ENCODE data around the gene ANP32A. TPM values are rescaled to one million over a fixed set of nuclear protein-coding genes. Genes with fewer than 3 reads are reported as not detected.

The ANP32A gene
- total RNA-seq, 1 donor from 2014 or later: 65.2 TPM

GRCh38 chr15:68787609-68788263 lies 33.0 kb downstream of the ANP32A start:
- peaks cover 41 to 49% (median 41%) of the 10 kb centered on the region in 3 donors for H3K4me1 ChIP-seq (ENCODE audit: control insufficient read depth in 3 of 3, insufficient read depth in 3 of 3, low read length in 3 of 3)
- H3K9me3 ChIP-seq (ENCODE audit: control insufficient read depth in 3 of 3, low read length in 3 of 3): no peaks in the 10 kb centered on the region
- H3K36me3 ChIP-seq (ENCODE audit: control insufficient read depth in 3 of 3, insufficient read depth in 3 of 3, low read length in 3 of 3): peaks cover 26 to 35% (median 27%) of the 10 kb centered on the region in 3 donors
- H3K27me3 ChIP-seq (ENCODE audit: control insufficient read depth in 3 of 3, insufficient read depth in 3 of 3, low read length in 3 of 3): no peaks in the 10 kb centered on the region
- no peak overlapping the region for H3K27ac ChIP-seq (ENCODE audit: low read depth, low read length)
- no peak overlapping the region for H3K4me3 ChIP-seq (ENCODE audit: low read length in 3 of 3)
- no peak overlapping the region for H3K9ac ChIP-seq (ENCODE audit: low read depth in 1 of 3, low read length in 3 of 3)

DNA sequence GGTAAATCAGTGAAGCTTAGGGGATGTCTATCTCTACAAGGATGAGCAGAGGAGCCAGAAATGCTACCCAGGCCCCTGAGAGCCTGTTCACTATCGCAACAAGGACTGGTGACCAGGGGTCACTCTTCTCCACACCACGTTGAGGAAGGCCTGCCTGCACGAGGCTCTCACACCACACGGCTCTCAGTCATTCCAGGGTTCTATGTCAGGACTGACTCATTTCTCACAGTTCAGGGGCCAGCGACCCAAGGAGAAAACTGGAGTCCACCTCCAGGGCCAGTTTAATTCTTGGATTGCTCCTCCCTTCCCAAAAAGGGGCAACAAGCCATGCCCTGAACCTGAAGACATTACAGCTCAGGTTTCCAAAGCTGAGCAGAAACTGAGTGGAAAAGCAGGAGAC lies 33.9 kb downstream of the ANP32A start:
- H3K27ac ChIP-seq (ENCODE audit: low read depth, low read length): no peak overlapping the region
- H3K36me3 ChIP-seq (ENCODE audit: control insufficient read depth in 3 of 3, insufficient read depth in 3 of 3, low read length in 3 of 3): peaks cover 34 to 44% (median 35%) of the 10 kb centered on the region in 3 donors
- no peaks in the 10 kb centered on the region for H3K9me3 ChIP-seq (ENCODE audit: control insufficient read depth in 3 of 3, low read length in 3 of 3)
- no peak overlapping the region for H3K4me3 ChIP-seq (ENCODE audit: low read length in 3 of 3)
- H3K4me1 ChIP-seq (ENCODE audit: control insufficient read depth in 3 of 3, insufficient read depth in 3 of 3, low read length in 3 of 3): peaks cover 33 to 46% (median 36%) of the 10 kb centered on the region in 3 donors
- H3K27me3 ChIP-seq (ENCODE audit: control insufficient read depth in 3 of 3, insufficient read depth in 3 of 3, low read length in 3 of 3): no peaks in the 10 kb centered on the region
- H3K9ac ChIP-seq (ENCODE audit: low read depth in 1 of 3, low read length in 3 of 3): no peak overlapping the region

GRCh38 chr15:68785541-68785940 lies 35.2 kb downstream of the ANP32A start:
- Histone ChIP-seq H3K27ac (ENCODE audit: low read depth, low read length) (no peak overlapping the region), H3K4me1 (ENCODE audit: control insufficient read depth in 3 of 3, insufficient read depth in 3 of 3, low read length in 3 of 3) (peaks cover 22 to 34% (median 23%) of the 10 kb centered on the region in 3 donors), H3K4me3 (ENCODE audit: low read length in 3 of 3) (no peak overlapping the region), H3K9ac (ENCODE audit: low read depth in 1 of 3, low read length in 3 of 3) (no peak overlapping the region), H3K9me3 (ENCODE audit: control insufficient read depth in 3 of 3, low read length in 3 of 3) (no peaks in the 10 kb centered on the region), H3K36me3 (ENCODE audit: control insufficient read depth in 3 of 3, insufficient read depth in 3 of 3, low read length in 3 of 3) (peaks cover 35 to 49% (median 38%) of the 10 kb centered on the region in 3 donors), H3K27me3 (ENCODE audit: control insufficient read depth in 3 of 3, insufficient read depth in 3 of 3, low read length in 3 of 3) (no peaks in the 10 kb centered on the region)

DNA sequence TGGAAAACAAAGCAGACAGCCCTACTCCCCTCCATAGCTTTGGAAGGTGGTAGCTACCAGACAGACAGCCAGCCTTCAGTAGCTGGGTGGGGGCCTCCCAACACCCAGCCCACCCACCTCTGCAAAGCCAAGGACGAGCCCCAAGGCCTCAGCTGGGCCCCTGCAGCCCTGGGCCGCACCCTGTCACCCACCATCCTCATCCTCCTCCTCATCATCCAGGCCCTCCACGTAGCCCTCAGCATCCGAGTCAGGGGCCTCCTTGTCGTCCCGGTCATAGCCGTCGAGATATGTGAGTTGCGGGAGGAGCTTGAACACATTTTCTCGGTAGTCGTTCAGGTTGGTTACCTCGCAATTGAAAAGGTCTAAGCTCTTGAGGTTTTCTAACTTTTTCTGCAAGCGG lies 36.5 kb downstream of the ANP32A start:
- H3K9ac ChIP-seq (ENCODE audit: low read depth in 1 of 3, low read length in 3 of 3): no peak overlapping the region
- H3K4me1 ChIP-seq (ENCODE audit: control insufficient read depth in 3 of 3, insufficient read depth in 3 of 3, low read length in 3 of 3): peaks cover 8 to 21% (median 10%) of the 10 kb centered on the region in 3 donors
- H3K27me3 ChIP-seq (ENCODE audit: control insufficient read depth in 3 of 3, insufficient read depth in 3 of 3, low read length in 3 of 3): no peaks in the 10 kb centered on the region
- H3K9me3 ChIP-seq (ENCODE audit: control insufficient read depth in 3 of 3, low read length in 3 of 3): no peaks in the 10 kb centered on the region
- H3K27ac ChIP-seq (ENCODE audit: low read depth, low read length): no peak overlapping the region
- no peak overlapping the region for H3K4me3 ChIP-seq (ENCODE audit: low read length in 3 of 3)
- H3K36me3 ChIP-seq (ENCODE audit: control insufficient read depth in 3 of 3, insufficient read depth in 3 of 3, low read length in 3 of 3): peaks cover 44 to 59% (median 48%) of the 10 kb centered on the region in 3 donors

DNA sequence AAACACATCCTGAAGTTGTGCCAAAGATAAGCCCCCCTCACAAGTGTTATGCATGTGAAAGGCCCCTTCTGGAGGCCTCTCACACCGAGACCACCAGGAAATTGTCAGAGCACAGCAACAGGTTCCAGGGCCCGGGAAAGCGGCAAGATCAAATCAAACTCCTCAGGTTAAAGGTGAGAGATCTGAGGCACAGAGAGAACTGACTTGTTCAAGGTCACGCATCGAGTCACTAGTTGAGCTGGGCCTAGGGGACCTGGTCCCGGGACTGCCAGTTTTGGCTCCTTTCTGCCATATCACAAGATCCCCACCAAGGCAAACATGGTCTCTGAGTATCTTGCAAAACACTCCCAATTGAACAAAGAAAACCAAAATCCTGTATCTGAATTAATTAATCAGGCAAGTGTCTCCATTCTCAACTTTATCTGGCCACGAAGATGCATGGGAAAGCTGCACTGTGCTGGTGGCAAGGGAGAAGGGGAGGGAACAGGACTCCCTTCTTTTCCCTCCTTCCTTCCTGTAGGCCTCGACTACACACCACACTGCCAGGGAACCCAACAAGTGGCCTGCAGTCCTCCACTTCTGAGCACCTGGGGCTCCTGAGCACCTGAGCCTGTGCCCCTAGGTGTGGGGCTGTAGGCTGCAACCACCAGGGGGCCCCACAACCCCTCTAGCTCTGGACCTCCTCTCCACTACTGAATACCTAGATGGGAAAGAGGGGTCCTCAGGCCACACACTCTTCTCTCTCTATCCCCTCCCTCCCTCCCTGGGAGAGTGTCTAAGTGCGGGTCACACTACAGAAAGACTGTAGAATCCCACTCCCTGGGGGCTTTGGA lies 37.3 kb downstream of the ANP32A start:
- peaks cover 50 to 64% (median 51%) of the 10 kb centered on the region in 3 donors for H3K36me3 ChIP-seq (ENCODE audit: control insufficient read depth in 3 of 3, insufficient read depth in 3 of 3, low read length in 3 of 3)
- H3K4me1 ChIP-seq (ENCODE audit: control insufficient read depth in 3 of 3, insufficient read depth in 3 of 3, low read length in 3 of 3): peaks cover 3 to 13% (median 5%) of the 10 kb centered on the region in 3 donors
- H3K9me3 ChIP-seq (ENCODE audit: control insufficient read depth in 3 of 3, low read length in 3 of 3): no peaks in the 10 kb centered on the region
- H3K27ac ChIP-seq (ENCODE audit: low read depth, low read length): no peak overlapping the region
- H3K9ac ChIP-seq (ENCODE audit: low read depth in 1 of 3, low read length in 3 of 3): no peak overlapping the region
- no peaks in the 10 kb centered on the region for H3K27me3 ChIP-seq (ENCODE audit: control insufficient read depth in 3 of 3, insufficient read depth in 3 of 3, low read length in 3 of 3)
- H3K4me3 ChIP-seq (ENCODE audit: low read length in 3 of 3): no peak overlapping the region

DNA sequence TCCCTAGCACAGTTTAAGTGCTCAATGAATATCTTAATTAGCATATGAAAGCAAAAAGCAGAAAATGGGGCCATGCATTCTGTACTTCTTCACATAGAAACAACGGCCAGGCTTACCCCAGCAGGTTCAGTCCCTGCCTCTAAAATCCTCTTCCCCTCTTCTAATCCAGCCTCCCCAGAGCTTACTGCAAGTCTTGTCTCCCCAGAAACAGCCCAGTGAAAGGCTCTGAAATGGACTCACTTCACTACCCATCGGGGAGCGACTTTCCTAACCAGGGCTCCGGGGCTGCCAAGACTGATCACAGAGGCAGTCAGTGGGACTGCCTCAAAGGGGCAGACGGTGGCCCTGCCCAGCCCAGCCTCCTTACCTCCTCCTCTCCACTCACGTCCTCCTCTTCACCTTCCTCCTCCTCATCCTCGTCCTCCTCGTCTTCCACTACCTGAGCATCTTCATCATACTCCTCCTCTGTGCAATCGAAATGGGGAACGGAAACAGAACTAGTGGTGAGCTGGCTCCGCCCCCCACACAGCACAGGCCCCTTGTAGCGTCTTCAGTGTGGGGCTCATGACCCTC lies 38.0 kb downstream of the ANP32A start:
- Histone ChIP-seq H3K9ac (ENCODE audit: low read depth in 1 of 3, low read length in 3 of 3) (no peak overlapping the region), H3K27me3 (ENCODE audit: control insufficient read depth in 3 of 3, insufficient read depth in 3 of 3, low read length in 3 of 3) (no peaks in the 10 kb centered on the region), H3K27ac (ENCODE audit: low read depth, low read length) (peak overlapping the region; percentile 26), H3K4me3 (ENCODE audit: low read length in 3 of 3) (no peak overlapping the region), H3K36me3 (ENCODE audit: control insufficient read depth in 3 of 3, insufficient read depth in 3 of 3, low read length in 3 of 3) (peaks cover 53 to 71% (median 55%) of the 10 kb centered on the region in 3 donors), H3K9me3 (ENCODE audit: control insufficient read depth in 3 of 3, low read length in 3 of 3) (no peaks in the 10 kb centered on the region), H3K4me1 (ENCODE audit: control insufficient read depth in 3 of 3, insufficient read depth in 3 of 3, low read length in 3 of 3) (peaks cover 3 to 7% (median 5%) of the 10 kb centered on the region in 3 donors)

DNA sequence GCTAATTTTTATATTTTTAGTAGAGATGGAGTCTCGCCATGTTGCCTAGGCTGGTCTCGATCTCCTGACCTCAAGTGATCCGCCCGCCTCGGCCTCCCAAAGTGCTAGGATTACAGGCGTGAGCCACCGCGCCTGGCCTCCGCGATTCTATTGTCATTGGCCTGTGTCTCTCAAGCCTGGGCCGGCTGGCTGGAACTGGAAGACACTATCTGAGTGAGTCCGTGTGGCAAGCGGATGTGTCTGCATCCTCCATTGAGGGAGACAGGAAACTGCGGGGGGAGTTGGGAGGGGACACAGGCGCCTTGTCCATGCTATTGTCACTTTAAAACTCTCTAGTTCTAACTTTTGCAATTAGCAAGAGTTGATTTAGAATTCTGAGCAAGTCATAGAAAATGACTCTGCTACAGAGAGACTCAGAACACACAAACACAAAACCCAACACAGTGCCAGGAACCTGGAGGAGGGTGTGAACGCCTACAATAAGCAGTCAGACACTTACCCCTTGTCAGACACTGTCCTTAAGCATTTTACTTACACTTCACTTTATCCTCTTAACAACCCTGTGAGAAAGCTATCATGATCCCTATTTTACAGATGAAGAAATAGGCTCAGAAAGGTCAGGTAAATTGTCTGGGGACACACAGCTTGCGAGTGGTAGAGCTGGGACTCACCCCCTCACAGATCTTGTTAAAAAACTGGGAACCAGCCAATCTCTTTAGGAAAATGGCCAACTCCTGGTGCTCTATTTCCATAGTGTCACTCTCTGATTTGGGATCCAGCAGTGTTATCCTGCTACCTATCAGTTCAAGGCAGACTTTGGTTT lies 38.7 kb downstream of the ANP32A start:
- Histone ChIP-seq H3K36me3 (ENCODE audit: control insufficient read depth in 3 of 3, insufficient read depth in 3 of 3, low read length in 3 of 3) (peaks cover 51 to 66% (median 56%) of the 10 kb centered on the region in 3 donors), H3K4me3 (ENCODE audit: low read length in 3 of 3) (no peak overlapping the region), H3K27me3 (ENCODE audit: control insufficient read depth in 3 of 3, insufficient read depth in 3 of 3, low read length in 3 of 3) (no peaks in the 10 kb centered on the region)

GRCh38 chr15:68781217-68781616 lies 39.5 kb downstream of the ANP32A start:
- H3K9ac ChIP-seq (ENCODE audit: low read depth in 1 of 3, low read length in 3 of 3): no peak overlapping the region
- no peaks in the 10 kb centered on the region for H3K9me3 ChIP-seq (ENCODE audit: control insufficient read depth in 3 of 3, low read length in 3 of 3)
- no peak overlapping the region for H3K27ac ChIP-seq (ENCODE audit: low read depth, low read length)
- H3K4me3 ChIP-seq (ENCODE audit: low read length in 3 of 3): no peak overlapping the region
- peaks cover 9 to 11% (median 10%) of the 10 kb centered on the region in 3 donors for H3K4me1 ChIP-seq (ENCODE audit: control insufficient read depth in 3 of 3, insufficient read depth in 3 of 3, low read length in 3 of 3)
- H3K36me3 ChIP-seq (ENCODE audit: control insufficient read depth in 3 of 3, insufficient read depth in 3 of 3, low read length in 3 of 3): peaks cover 46 to 66% (median 55%) of the 10 kb centered on the region in 3 donors
- no peaks in the 10 kb centered on the region for H3K27me3 ChIP-seq (ENCODE audit: control insufficient read depth in 3 of 3, insufficient read depth in 3 of 3, low read length in 3 of 3)

More for the DNA sequence above, 38.7 kb downstream of the ANP32A start:
- peak overlapping the region; percentile 26 for H3K27ac ChIP-seq (ENCODE audit: low read depth, low read length)
- peaks cover 3 to 7% (median 5%) of the 10 kb centered on the region in 3 donors for H3K4me1 ChIP-seq (ENCODE audit: control insufficient read depth in 3 of 3, insufficient read depth in 3 of 3, low read length in 3 of 3)
- H3K9ac ChIP-seq (ENCODE audit: low read depth in 1 of 3, low read length in 3 of 3): peak overlapping the region in 1 of 3 donors; percentile 9
- no peaks in the 10 kb centered on the region for H3K9me3 ChIP-seq (ENCODE audit: control insufficient read depth in 3 of 3, low read length in 3 of 3)

DNA sequence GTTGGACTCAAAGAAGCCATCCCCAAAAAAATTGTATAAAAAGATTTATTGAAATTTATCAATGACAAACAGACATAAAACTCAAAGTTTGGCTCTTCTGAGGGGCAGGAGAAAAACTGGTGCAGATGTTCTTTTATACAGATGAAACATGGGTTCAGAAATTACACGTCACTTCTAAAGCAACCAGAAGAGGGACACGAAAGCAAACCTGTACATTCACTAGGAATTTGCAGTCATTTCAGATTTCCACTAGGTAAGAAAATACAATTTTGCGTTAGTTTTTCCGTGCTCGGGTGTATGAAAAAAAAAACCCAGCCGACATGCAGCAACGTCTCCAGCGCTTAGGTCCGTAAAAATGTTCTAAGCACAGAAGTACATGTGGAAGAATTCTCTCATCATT lies 41.8 kb downstream of the ANP32A start:
- no peaks in the 10 kb centered on the region for H3K27me3 ChIP-seq (ENCODE audit: control insufficient read depth in 3 of 3, insufficient read depth in 3 of 3, low read length in 3 of 3)
- H3K36me3 ChIP-seq (ENCODE audit: control insufficient read depth in 3 of 3, insufficient read depth in 3 of 3, low read length in 3 of 3): peaks cover 31 to 47% (median 39%) of the 10 kb centered on the region in 3 donors
- H3K9me3 ChIP-seq (ENCODE audit: control insufficient read depth in 3 of 3, low read length in 3 of 3): no peaks in the 10 kb centered on the region
- H3K9ac ChIP-seq (ENCODE audit: low read depth in 1 of 3, low read length in 3 of 3): no peak overlapping the region
- no peak overlapping the region for H3K27ac ChIP-seq (ENCODE audit: low read depth, low read length)
- no peak overlapping the region for H3K4me3 ChIP-seq (ENCODE audit: low read length in 3 of 3)
- peaks cover 19 to 22% (median 20%) of the 10 kb centered on the region in 3 donors for H3K4me1 ChIP-seq (ENCODE audit: control insufficient read depth in 3 of 3, insufficient read depth in 3 of 3, low read length in 3 of 3)

Measured in skeletal muscle tissue (tissue), 4 donors.